WTC11 (cell line): ENCODE data around the gene CDC6. TPM values are rescaled to one million over a fixed set of nuclear protein-coding genes. Genes with fewer than 3 reads are reported as not detected.

ENCODE experiments used
- ATAC-seq: fragments of 200-7000 bp; cut with Tn5 transposase; 2 replicates; pipeline ENCODE4 v1.10.0; 2021; ENCODE audit warnings: mild to moderate bottlenecking, moderate library complexity
- CTCF ChIA-PET: fragments of 300-600 bp; sonication (Branson Sonifier 250); formaldehyde crosslinking; loops from one replicate; lab custom pipeline; 2021; ENCODE audit warnings: antibody characterized with exemption; lab: Charles Lee
- POLR2A ChIA-PET: fragments of 350-600 bp; sonication (Branson Sonifier 250); formaldehyde crosslinking; loops from one replicate; lab custom pipeline; 2021; ENCODE audit warnings: antibody characterized with exemption; lab: Charles Lee
- DNase-seq: peaks from one replicate; pipeline ENCODE4 v3.0.0; 2021; ENCODE audit warnings: low spot score
- H3K27ac Mint-ChIP-seq: 2 replicates; pipeline ENCODE4 v1.8.0; 2021; ENCODE audit warnings: mixed read lengths
- H3K27me3 Mint-ChIP-seq: 2 replicates; pipeline ENCODE4 v1.8.0; 2021; ENCODE audit warnings: low read depth, mild to moderate bottlenecking, moderate library complexity, mixed read lengths
- H3K36me3 Mint-ChIP-seq: 2 replicates; pipeline ENCODE4 v1.8.0; 2021; ENCODE audit warnings: mixed read lengths
- H3K4me1 Mint-ChIP-seq: 2 replicates; pipeline ENCODE4 v1.8.0; 2022; ENCODE audit warnings: mixed read lengths
- H3K4me3 Mint-ChIP-seq: 2 replicates; pipeline ENCODE4 v1.8.0; 2021; ENCODE audit warnings: mild to moderate bottlenecking, moderate library complexity, mixed read lengths
- H3K9me3 Mint-ChIP-seq: 2 replicates; pipeline ENCODE4 v1.8.0; 2021; ENCODE audit warnings: mixed read lengths
- ATF1 ChIP-seq: sonication (generic); formaldehyde crosslinking; IDR thresholded peaks from 2 replicates; pipeline ENCODE4 v1.8.1; 2023; ENCODE audit warnings: mild to moderate bottlenecking, moderate library complexity, missing genetic modification reagents
- ATF3 ChIP-seq: sonication (generic); formaldehyde crosslinking; conservative IDR thresholded peaks from 2 replicates; pipeline ENCODE4 v1.8.1; 2022; ENCODE audit warnings: mild to moderate bottlenecking, missing genetic modification reagents
- CBFB ChIP-seq: sonication (generic); formaldehyde crosslinking; IDR thresholded peaks from 2 replicates; pipeline ENCODE4 v1.8.1; 2022; ENCODE audit warnings: mild to moderate bottlenecking, low read depth, missing genetic modification reagents
- CREB1 ChIP-seq: sonication (generic); formaldehyde crosslinking; IDR thresholded peaks from 2 replicates; pipeline ENCODE4 v1.8.0; 2023; ENCODE audit warnings: mild to moderate bottlenecking, missing genetic modification reagents
- CREM ChIP-seq: sonication (generic); formaldehyde crosslinking; IDR thresholded peaks from 2 replicates; pipeline ENCODE4 v1.8.1; 2022; ENCODE audit warnings: mild to moderate bottlenecking, missing genetic modification reagents, moderate library complexity
- ELF4 ChIP-seq: sonication (generic); formaldehyde crosslinking; IDR thresholded peaks from 2 replicates; pipeline ENCODE4 v1.8.1; 2022; ENCODE audit warnings: low read depth, mild to moderate bottlenecking, moderate library complexity, missing genetic modification reagents
- FOXP1 ChIP-seq: sonication (generic); formaldehyde crosslinking; IDR thresholded peaks from 2 replicates; pipeline ENCODE4 v1.8.0; 2022; ENCODE audit warnings: missing genetic modification reagents, mild to moderate bottlenecking, moderate library complexity, borderline replicate concordance
- GABPB1 ChIP-seq: sonication (generic); formaldehyde crosslinking; IDR thresholded peaks from 2 replicates; pipeline ENCODE4 v1.8.1; 2023; ENCODE audit warnings: mild to moderate bottlenecking, missing genetic modification reagents
- HMGXB4 ChIP-seq: sonication (generic); formaldehyde crosslinking; IDR thresholded peaks from 2 replicates; pipeline ENCODE4 v1.8.1; 2023; ENCODE audit warnings: mild to moderate bottlenecking, moderate library complexity, missing genetic modification reagents
- IRF2 ChIP-seq: sonication (generic); formaldehyde crosslinking; IDR thresholded peaks from 2 replicates; pipeline ENCODE4 v1.8.0; 2022; ENCODE audit warnings: low read depth, missing genetic modification reagents, borderline replicate concordance
- NR2C2 ChIP-seq: sonication (generic); formaldehyde crosslinking; IDR thresholded peaks from 2 replicates; pipeline ENCODE4 v1.8.0; 2022; ENCODE audit warnings: mild to moderate bottlenecking, missing genetic modification reagents
- RORB ChIP-seq: fragments of 250-450 bp; sonication (Bioruptor Pico); IDR thresholded peaks from 2 replicates; pipeline ENCODE4 v1.9.0; 2021; ENCODE audit warnings: mild to moderate bottlenecking
- SOX15 ChIP-seq: fragments of 250-450 bp; sonication (Bioruptor Pico); IDR thresholded peaks from 2 replicates; pipeline ENCODE4 v1.9.0; 2021; ENCODE audit warnings: mild to moderate bottlenecking
- STAT6 ChIP-seq: sonication (generic); formaldehyde crosslinking; conservative IDR thresholded peaks from 2 replicates; pipeline ENCODE4 v1.8.1; 2023; ENCODE audit warnings: mild to moderate bottlenecking, low read depth, missing genetic modification reagents, moderate library complexity
- TP53 ChIP-seq: sonication (generic); formaldehyde crosslinking; IDR thresholded peaks from 2 replicates; pipeline ENCODE4 v1.8.1; 2023; ENCODE audit warnings: mild to moderate bottlenecking, missing genetic modification reagents
- USF1 ChIP-seq: sonication (generic); formaldehyde crosslinking; IDR thresholded peaks from 2 replicates; pipeline ENCODE4 v1.8.0; 2022; ENCODE audit warnings: mild to moderate bottlenecking, missing genetic modification reagents
- ZBTB21 ChIP-seq: sonication (generic); formaldehyde crosslinking; IDR thresholded peaks from 2 replicates; pipeline ENCODE4 v1.8.1; 2023; ENCODE audit warnings: mild to moderate bottlenecking, missing genetic modification reagents, borderline replicate concordance
- ZNF121 ChIP-seq: sonication (generic); formaldehyde crosslinking; IDR thresholded peaks from 2 replicates; pipeline ENCODE4 v1.8.0; 2023; ENCODE audit warnings: missing genetic modification reagents
- ZNF138 ChIP-seq: sonication (generic); formaldehyde crosslinking; conservative IDR thresholded peaks from 2 replicates; pipeline ENCODE4 v1.8.1; 2022; ENCODE audit warnings: mild to moderate bottlenecking, moderate library complexity, missing genetic modification reagents
- ZNF263 ChIP-seq: sonication (generic); formaldehyde crosslinking; IDR thresholded peaks from 2 replicates; pipeline ENCODE4 v1.8.1; 2022; ENCODE audit warnings: low read depth, mild to moderate bottlenecking, moderate library complexity, missing genetic modification reagents
- ZNF317 ChIP-seq: sonication (generic); formaldehyde crosslinking; IDR thresholded peaks from 2 replicates; pipeline ENCODE4 v1.8.1; 2023; ENCODE audit warnings: low read depth, mild to moderate bottlenecking, moderate library complexity, missing genetic modification reagents, borderline replicate concordance
- ZNF416 ChIP-seq: fragments of 250-450 bp; sonication (Bioruptor Pico); IDR thresholded peaks from 2 replicates; pipeline ENCODE4 v1.9.0; 2021; ENCODE audit warnings: mild to moderate bottlenecking, inconsistent platforms
- ZNF512 ChIP-seq: sonication (generic); formaldehyde crosslinking; IDR thresholded peaks from 2 replicates; pipeline ENCODE4 v1.8.1; 2022; ENCODE audit warnings: missing genetic modification reagents, borderline replicate concordance
- ZNF671 ChIP-seq: fragments of 250-450 bp; sonication (Bioruptor Pico); IDR thresholded peaks from 2 replicates; pipeline ENCODE4 v1.8.0; 2021; ENCODE audit warnings: mild to moderate bottlenecking
- total RNA-seq: library from RNA; stranded (reverse); gene quantifications from 3 replicates; pipeline ENCODE4 v1.2.3, GENCODE V29; 2021

Gene CDC6
- total RNA-seq, 1 experiment from 2014 or later: 125 TPM

GRCh38 chr17:40323391-40324381 lies 36.0 kb downstream of the CDC6 start:
- H3K4me1 Mint-ChIP-seq: peaks cover 48% of the 10 kb centered on the region
- no peak overlapping the region for H3K4me3 Mint-ChIP-seq
- ChIA-PET POLR2A (no interaction called here), CTCF (interaction anchor here (0.6 to 1.5 kb wide), 4 partner anchors 19 to 121 kb away, joined by 3 read pairs; no protein-coding TSS in a partner anchor)
- TF ChIP-seq SOX15 (no peak), IRF2 (CRISPR knock-in tag) (no peak), CREB1 (CRISPR knock-in tag) (no peak), ELF4 (CRISPR knock-in tag) (no peak), ZNF121 (CRISPR knock-in tag) (no peak), CBFB (no peak), HMGXB4 (CRISPR knock-in tag) (no peak), STAT6 (CRISPR knock-in tag) (no peak), CREM (CRISPR knock-in tag) (no peak)
- no peak for ATAC-seq
- H3K27me3 Mint-ChIP-seq: peaks cover 5% of the 10 kb centered on the region
- no peaks in the 10 kb centered on the region for H3K9me3 Mint-ChIP-seq
- H3K27ac Mint-ChIP-seq: no peak overlapping the region
- DNase-seq: no peak
- no peaks in the 10 kb centered on the region for H3K36me3 Mint-ChIP-seq

GRCh38 chr17:40325156-40326013 lies 37.7 kb downstream of the CDC6 start:
- Mint-ChIP-seq H3K4me1 (peaks cover 36% of the 10 kb centered on the region), H3K27me3 (no peaks in the 10 kb centered on the region), H3K36me3 (no peaks in the 10 kb centered on the region), H3K4me3 (no peak overlapping the region), H3K27ac (no peak overlapping the region), H3K9me3 (no peaks in the 10 kb centered on the region)
- TF ChIP-seq ZNF317 (CRISPR knock-in tag): no peak
- TF ChIP-seq IRF2 (CRISPR knock-in tag): no peak
- no peak for TF ChIP-seq ZBTB21 (CRISPR knock-in tag)
- no peak for TF ChIP-seq ZNF512
- TF ChIP-seq FOXP1 (CRISPR knock-in tag): no peak
- no peak for TF ChIP-seq ZNF138 (CRISPR knock-in tag)
- TF ChIP-seq ELF4 (CRISPR knock-in tag): no peak
- no peak for TF ChIP-seq TP53
- no peak for TF ChIP-seq GABPB1
- no peak for TF ChIP-seq ZNF263 (CRISPR knock-in tag)
- TF ChIP-seq RORB (CRISPR knock-in tag): no peak
- TF ChIP-seq ATF3 (CRISPR knock-in tag): no peak
- TF ChIP-seq ZNF671 (CRISPR knock-in tag): no peak
- no peak for TF ChIP-seq USF1 (CRISPR knock-in tag)
- no peak for TF ChIP-seq ZNF416
- no peak for TF ChIP-seq NR2C2 (CRISPR knock-in tag)
- no peak for TF ChIP-seq ATF1
- no peak for DNase-seq
- ATAC-seq: no peak
- POLR2A ChIA-PET: no interaction called here
- CTCF ChIA-PET: interaction anchor here (0.9 to 3.2 kb wide), 4 partner anchors 8 to 29 kb away, joined by 3 to 22 read pairs (median 8); no protein-coding TSS in a partner anchor
